K562 (cell line): ENCODE measurements around the gene AMER3. TPM values are rescaled to one million over a fixed set of nuclear protein-coding genes. Genes with fewer than 3 reads are reported as not detected.

ENCODE experiments used
- ATAC-seq: fragments of 200-7000 bp; cut with Tn5 transposase; 3 replicates; pipeline ENCODE4 v1.9.1; 2020; ENCODE audit warnings: moderate library complexity
- BruUV-seq: library from RNA; stranded (reverse); fragments of 400-500 nt; replicated peaks from 2 replicates; lab custom pipeline; 2021; lab: Mats Ljungman, UMichigan
- CTCF ChIA-PET: fragments of 300-600 bp; formaldehyde crosslinking; extraction: SDS; loops from one replicate; lab custom pipeline; 2021; ENCODE audit warnings: low intra/inter-chr PET ratio; lab: Yijun Ruan, JAX
- POLR2A ChIA-PET: fragments of 300-600, 350-650 bp; sonication (Branson Sonifier 250); formaldehyde crosslinking; extraction: SDS; loops from one replicate; lab custom pipeline; 2021; ENCODE audit warnings: antibody characterized with exemption, inconsistent platforms; lab: Yijun Ruan, JAX
- DNase-seq, 4 experiments: peaks; one replicate each; pipeline versions ENCODE4 v3.0.0 to v3.0.0-alpha.2; 2011 to 2018; ENCODE audit warnings: low spot score in 3 of 4, mixed read lengths in 3 of 4; ENCODE audit errors: extremely low read depth in 1 of 4
- FAIRE-seq: peaks from 2 replicates; lab custom pipeline; 2011; peaks lifted over from hg19 to GRCh38; lab: Jason Lieb, UNC
- H2AFZ ChIP-seq: 2 replicates; pipeline ENCODE4 v1.6.0; 2011; ENCODE audit warnings: low read depth, low read length, control low read depth, inconsistent platforms
- H3K27ac ChIP-seq: fragments of 200-600 bp; 3 replicates; pipeline ENCODE4 v1.8.0; 2011; ENCODE audit warnings: low read depth, mild to moderate bottlenecking, control low read depth, inconsistent platforms, low read length, moderate library complexity, mixed read lengths; ENCODE audit errors: extremely low read depth
- H3K27me3 ChIP-seq, 2 experiments: fragments of 300-600 bp in 1 of 2; 2 replicates in 1 of 2; 3 replicates in 1 of 2; pipeline versions ENCODE4 v1.6.0 to v1.8.0; 2011; ENCODE audit warnings: inconsistent platforms in 2 of 2, low read length in 2 of 2, mild to moderate bottlenecking in 1 of 2, mixed read lengths in 1 of 2, moderate library complexity in 1 of 2; ENCODE audit not compliant: control insufficient read depth in 2 of 2, insufficient read depth in 2 of 2
- H3K36me3 ChIP-seq: fragments of 300-600 bp; 3 replicates; pipeline ENCODE4 v1.8.0; 2011; ENCODE audit warnings: mild to moderate bottlenecking, low read length, inconsistent platforms; ENCODE audit not compliant: control insufficient read depth, insufficient read depth
- H3K4me1 ChIP-seq, 2 experiments: fragments of 200-600 bp in 1 of 2; replicated peaks in 1 of 2; 2 replicates in 1 of 2; 3 replicates in 1 of 2; pipeline versions ENCODE4 v1.5.1 to v1.8.0; 2011; ENCODE audit warnings: inconsistent platforms in 2 of 2, low read length in 2 of 2, mild to moderate bottlenecking in 1 of 2, mixed read lengths in 1 of 2, moderate library complexity in 1 of 2; ENCODE audit not compliant: control insufficient read depth in 2 of 2, insufficient read depth in 2 of 2
- H3K4me2 ChIP-seq: 2 replicates; pipeline ENCODE4 v1.6.1; 2011; ENCODE audit warnings: low read length, control low read depth, inconsistent platforms, mixed read lengths; ENCODE audit not compliant: insufficient read depth
- H3K4me3 ChIP-seq: fragments of 200-600 bp; sonication (generic), shearing (Covaris generic); 2 replicates; pipeline ENCODE4 v1.5.1; 2016; ENCODE audit warnings: control low read depth, inconsistent platforms
- H3K79me2 ChIP-seq: fragments of 200-600 bp; 3 replicates; pipeline ENCODE4 v1.8.0; 2011; ENCODE audit warnings: low read length, inconsistent platforms; ENCODE audit not compliant: control insufficient read depth, insufficient read depth
- H3K9ac ChIP-seq, 2 experiments: 2 replicates each; pipeline versions ENCODE4 v1.6.0 to v1.6.1; 2011; ENCODE audit warnings: low read depth in 2 of 2, low read length in 2 of 2, control low read depth in 1 of 2, inconsistent platforms in 1 of 2, mild to moderate bottlenecking in 1 of 2, mixed read lengths in 1 of 2; ENCODE audit not compliant: insufficient read depth in 1 of 2
- H3K9me1 ChIP-seq: one replicate; pipeline ENCODE4 v1.6.0; 2011; ENCODE audit warnings: inconsistent platforms, mild to moderate bottlenecking, low read length, moderate library complexity; ENCODE audit not compliant: control insufficient read depth, insufficient read depth
- H3K9me3 ChIP-seq: replicated peaks from 2 replicates; pipeline ENCODE4 v1.5.1; 2011; ENCODE audit warnings: low read depth, low read length, inconsistent platforms; ENCODE audit not compliant: control insufficient read depth, insufficient read depth
- H4K20me1 ChIP-seq: replicated peaks from 2 replicates; pipeline ENCODE4 v1.6.1; 2011; ENCODE audit warnings: low read length, inconsistent platforms, mixed read lengths; ENCODE audit not compliant: control insufficient read depth, insufficient read depth
- JUNB ChIP-seq: fragments of 450-650 bp; formaldehyde crosslinking; conservative IDR thresholded peaks from 2 replicates; pipeline ENCODE4 v1.4.0; 2020; ENCODE audit warnings: mild to moderate bottlenecking
- PRPF4 ChIP-seq: fragments of 200-400 bp; formaldehyde crosslinking; IDR thresholded peaks from one replicate; pipeline ENCODE4 v1.6.1; 2017; ENCODE audit warnings: low read length, low read depth, mild to moderate bottlenecking; ENCODE audit not compliant: insufficient read depth, poor library complexity, severe bottlenecking
- WHSC1 ChIP-seq: IDR thresholded peaks from one replicate; pipeline ENCODE4 v1.6.1; 2012; ENCODE audit warnings: low read length, control low read depth, inconsistent platforms
- ZNF77 ChIP-seq: fragments of 250-450 bp; sonication (Bioruptor Pico); IDR thresholded peaks from 2 replicates; pipeline ENCODE4 v1.5.0; 2020
- WGBS: fragments of 100-300 bp; shearing (Covaris generic); methylation state at CpG from one replicate; pipeline ENCODE4 v1.1.6; 2016; ENCODE audit warnings: low coverage, mixed read lengths; ENCODE audit not compliant: insufficient coverage; ENCODE audit errors: missing lambda C conversion rate; 5-methylcytosine and 5-hydroxymethylcytosine counted together
- in situ Hi-C: fragments of 300-500 bp; cut with MboI; formaldehyde crosslinking; loops from 4 replicates; pipeline ENCODE4 v1.15.0; 2018; ENCODE audit warnings: inconsistent platforms, mixed read lengths
- intact Hi-C: fragments of 100-400 bp; cut with micrococcal nuclease; formaldehyde crosslinking; loops from 2 replicates; pipeline ENCODE4 v1.14.2; 2022
- polyA plus RNA-seq, 8 experiments: library from polyadenylated mRNA; depleted of rRNA in 4 of 8; stranded (reverse) in 5 of 8; unstranded in 3 of 8; fragments of >200 nt; fragmentation: Nextera tagmentation in 2 of 8; fragmentation: Illumina TruSeq in 1 of 8; extraction: Ambion mirVana in 2 of 8; extraction: Trizol in 1 of 8; gene quantifications; 2 replicates each; pipeline versions ENCODE4 v1.2.1 to v1.2.3, GENCODE V29; 2011 to 2014; ENCODE audit warnings: inconsistent platforms in 1 of 8, missing spikeins in 1 of 8
- total RNA-seq, 7 experiments: library from RNA; depleted of rRNA in 6 of 7; stranded (reverse); fragments of >200 nt in 6 of 7; fragmentation: Illumina TruSeq in 2 of 7; extraction: Trizol in 2 of 7; gene quantifications; 2 replicates each; pipeline versions ENCODE4 v1.2.1 to v1.2.3, GENCODE V29; 2011 to 2021; ENCODE audit warnings: low replicate concordance in 1 of 7
- TF ChIP-seq, protein P1 (sequence below): fragments of 450-650 bp; IDR thresholded peaks from 2 replicates; pipeline ENCODE4 v1.6.1; 2016; ENCODE audit warnings: mild to moderate bottlenecking, moderate library complexity

The AMER3 gene
- total and polyA plus RNA-seq, 9 of the 15 experiments (the other 6 are each of a cell fraction or from before 2014, with no cell fraction given) = not detected

DNA sequence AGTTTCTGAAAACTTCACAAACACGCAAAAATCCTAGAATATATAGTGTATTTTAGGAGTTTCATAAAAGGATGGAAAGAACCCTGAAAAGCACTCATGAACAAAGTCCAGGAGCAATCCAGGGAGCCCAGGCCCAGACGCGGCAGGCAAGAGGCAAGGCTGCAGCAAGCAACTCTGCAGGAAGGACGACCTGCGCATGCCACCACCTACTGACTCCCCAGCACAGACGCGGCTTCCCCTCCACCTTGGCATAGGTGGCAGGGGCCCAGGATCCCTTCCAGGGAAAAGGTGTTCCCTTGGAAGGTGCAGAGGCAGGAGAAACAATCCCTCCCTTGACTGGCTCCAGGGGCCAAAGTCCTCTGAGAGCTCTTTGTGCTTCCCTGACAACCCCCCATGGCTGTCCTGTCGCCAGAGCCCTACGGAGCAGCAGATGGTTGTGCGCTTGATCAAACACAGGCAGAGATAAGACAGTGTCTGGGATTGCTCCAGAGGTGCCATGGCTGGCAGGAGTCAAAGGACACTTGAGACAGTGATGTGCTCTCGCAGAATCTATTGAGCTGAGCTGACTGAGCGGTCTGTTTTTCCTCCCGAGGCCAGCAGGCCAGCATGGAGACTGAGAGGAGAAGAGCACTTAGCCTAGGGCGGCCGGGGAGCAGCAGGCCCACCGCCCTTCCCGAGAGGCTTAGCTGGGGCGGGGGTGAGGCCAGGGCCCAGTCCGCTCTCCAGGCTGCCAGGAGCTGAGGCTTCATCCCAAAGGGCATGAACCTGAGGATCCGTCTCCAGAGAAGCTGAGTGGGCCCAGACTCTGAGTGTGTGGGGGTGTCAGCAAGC lies 10.8 kb upstream of the AMER3 start:
- POLR2A ChIA-PET = no interaction called here
- no peak overlapping the region for H3K27ac ChIP-seq
- 2% methylated on average over 19 of the region's 20 CpGs for WGBS
- no peak for FAIRE-seq
- H3K9ac ChIP-seq = no peak overlapping the region
- intact Hi-C loops (no loop called here), in situ Hi-C loops (no loop called here)
- no peak overlapping the region for H3K4me2 ChIP-seq
- no peaks in the 10 kb centered on the region for H3K79me2 ChIP-seq
- no peak for DNase-seq
- no peaks in the 10 kb centered on the region for H3K4me1 ChIP-seq
- no peaks in the 10 kb centered on the region for H3K36me3 ChIP-seq
- H3K4me3 ChIP-seq = no peak overlapping the region
- H2AFZ ChIP-seq = no peak overlapping the region
- CTCF ChIA-PET = no interaction called here
- H3K9me1 ChIP-seq = no peaks in the 10 kb centered on the region
- no TSS peak for BruUV-seq
- peaks cover 21 to 50% of the 10 kb centered on the region in 2 experiments for H3K27me3 ChIP-seq
- H4K20me1 ChIP-seq = no peaks in the 10 kb centered on the region
- ATAC-seq = no peak
- no peak for TF ChIP-seq JUNB (CRISPR knock-in tag)
- no peak for TF ChIP-seq ZNF77 (CRISPR knock-in tag)
- no peak for TF ChIP-seq WHSC1
- TF ChIP-seq, protein P1, sequence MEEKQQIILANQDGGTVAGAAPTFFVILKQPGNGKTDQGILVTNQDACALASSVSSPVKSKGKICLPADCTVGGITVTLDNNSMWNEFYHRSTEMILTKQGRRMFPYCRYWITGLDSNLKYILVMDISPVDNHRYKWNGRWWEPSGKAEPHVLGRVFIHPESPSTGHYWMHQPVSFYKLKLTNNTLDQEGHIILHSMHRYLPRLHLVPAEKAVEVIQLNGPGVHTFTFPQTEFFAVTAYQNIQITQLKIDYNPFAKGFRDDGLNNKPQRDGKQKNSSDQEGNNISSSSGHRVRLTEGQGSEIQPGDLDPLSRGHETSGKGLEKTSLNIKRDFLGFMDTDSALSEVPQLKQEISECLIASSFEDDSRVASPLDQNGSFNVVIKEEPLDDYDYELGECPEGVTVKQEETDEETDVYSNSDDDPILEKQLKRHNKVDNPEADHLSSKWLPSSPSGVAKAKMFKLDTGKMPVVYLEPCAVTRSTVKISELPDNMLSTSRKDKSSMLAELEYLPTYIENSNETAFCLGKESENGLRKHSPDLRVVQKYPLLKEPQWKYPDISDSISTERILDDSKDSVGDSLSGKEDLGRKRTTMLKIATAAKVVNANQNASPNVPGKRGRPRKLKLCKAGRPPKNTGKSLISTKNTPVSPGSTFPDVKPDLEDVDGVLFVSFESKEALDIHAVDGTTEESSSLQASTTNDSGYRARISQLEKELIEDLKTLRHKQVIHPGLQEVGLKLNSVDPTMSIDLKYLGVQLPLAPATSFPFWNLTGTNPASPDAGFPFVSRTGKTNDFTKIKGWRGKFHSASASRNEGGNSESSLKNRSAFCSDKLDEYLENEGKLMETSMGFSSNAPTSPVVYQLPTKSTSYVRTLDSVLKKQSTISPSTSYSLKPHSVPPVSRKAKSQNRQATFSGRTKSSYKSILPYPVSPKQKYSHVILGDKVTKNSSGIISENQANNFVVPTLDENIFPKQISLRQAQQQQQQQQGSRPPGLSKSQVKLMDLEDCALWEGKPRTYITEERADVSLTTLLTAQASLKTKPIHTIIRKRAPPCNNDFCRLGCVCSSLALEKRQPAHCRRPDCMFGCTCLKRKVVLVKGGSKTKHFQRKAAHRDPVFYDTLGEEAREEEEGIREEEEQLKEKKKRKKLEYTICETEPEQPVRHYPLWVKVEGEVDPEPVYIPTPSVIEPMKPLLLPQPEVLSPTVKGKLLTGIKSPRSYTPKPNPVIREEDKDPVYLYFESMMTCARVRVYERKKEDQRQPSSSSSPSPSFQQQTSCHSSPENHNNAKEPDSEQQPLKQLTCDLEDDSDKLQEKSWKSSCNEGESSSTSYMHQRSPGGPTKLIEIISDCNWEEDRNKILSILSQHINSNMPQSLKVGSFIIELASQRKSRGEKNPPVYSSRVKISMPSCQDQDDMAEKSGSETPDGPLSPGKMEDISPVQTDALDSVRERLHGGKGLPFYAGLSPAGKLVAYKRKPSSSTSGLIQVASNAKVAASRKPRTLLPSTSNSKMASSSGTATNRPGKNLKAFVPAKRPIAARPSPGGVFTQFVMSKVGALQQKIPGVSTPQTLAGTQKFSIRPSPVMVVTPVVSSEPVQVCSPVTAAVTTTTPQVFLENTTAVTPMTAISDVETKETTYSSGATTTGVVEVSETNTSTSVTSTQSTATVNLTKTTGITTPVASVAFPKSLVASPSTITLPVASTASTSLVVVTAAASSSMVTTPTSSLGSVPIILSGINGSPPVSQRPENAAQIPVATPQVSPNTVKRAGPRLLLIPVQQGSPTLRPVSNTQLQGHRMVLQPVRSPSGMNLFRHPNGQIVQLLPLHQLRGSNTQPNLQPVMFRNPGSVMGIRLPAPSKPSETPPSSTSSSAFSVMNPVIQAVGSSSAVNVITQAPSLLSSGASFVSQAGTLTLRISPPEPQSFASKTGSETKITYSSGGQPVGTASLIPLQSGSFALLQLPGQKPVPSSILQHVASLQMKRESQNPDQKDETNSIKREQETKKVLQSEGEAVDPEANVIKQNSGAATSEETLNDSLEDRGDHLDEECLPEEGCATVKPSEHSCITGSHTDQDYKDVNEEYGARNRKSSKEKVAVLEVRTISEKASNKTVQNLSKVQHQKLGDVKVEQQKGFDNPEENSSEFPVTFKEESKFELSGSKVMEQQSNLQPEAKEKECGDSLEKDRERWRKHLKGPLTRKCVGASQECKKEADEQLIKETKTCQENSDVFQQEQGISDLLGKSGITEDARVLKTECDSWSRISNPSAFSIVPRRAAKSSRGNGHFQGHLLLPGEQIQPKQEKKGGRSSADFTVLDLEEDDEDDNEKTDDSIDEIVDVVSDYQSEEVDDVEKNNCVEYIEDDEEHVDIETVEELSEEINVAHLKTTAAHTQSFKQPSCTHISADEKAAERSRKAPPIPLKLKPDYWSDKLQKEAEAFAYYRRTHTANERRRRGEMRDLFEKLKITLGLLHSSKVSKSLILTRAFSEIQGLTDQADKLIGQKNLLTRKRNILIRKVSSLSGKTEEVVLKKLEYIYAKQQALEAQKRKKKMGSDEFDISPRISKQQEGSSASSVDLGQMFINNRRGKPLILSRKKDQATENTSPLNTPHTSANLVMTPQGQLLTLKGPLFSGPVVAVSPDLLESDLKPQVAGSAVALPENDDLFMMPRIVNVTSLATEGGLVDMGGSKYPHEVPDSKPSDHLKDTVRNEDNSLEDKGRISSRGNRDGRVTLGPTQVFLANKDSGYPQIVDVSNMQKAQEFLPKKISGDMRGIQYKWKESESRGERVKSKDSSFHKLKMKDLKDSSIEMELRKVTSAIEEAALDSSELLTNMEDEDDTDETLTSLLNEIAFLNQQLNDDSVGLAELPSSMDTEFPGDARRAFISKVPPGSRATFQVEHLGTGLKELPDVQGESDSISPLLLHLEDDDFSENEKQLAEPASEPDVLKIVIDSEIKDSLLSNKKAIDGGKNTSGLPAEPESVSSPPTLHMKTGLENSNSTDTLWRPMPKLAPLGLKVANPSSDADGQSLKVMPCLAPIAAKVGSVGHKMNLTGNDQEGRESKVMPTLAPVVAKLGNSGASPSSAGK = no peak
- TF ChIP-seq PRPF4 = no peak
- TF ChIP-seq, all 486 proteins: peak for 0
- H3K9me3 ChIP-seq = no peaks in the 10 kb centered on the region
